Left ventricle myocardium inferior (tissue), 1 donor: ENCODE data around the gene ST6GALNAC3. TPM values are rescaled to one million over a fixed set of nuclear protein-coding genes. Genes with fewer than 3 reads are reported as not detected.

Source experiments
- DNase-seq: peaks from one replicate; pipeline ENCODE4 v3.0.0-alpha.2; 2020
- H3K27ac ChIP-seq: fragments of 200-600 bp; replicated peaks from 2 replicates; pipeline ENCODE4 v1.8.0; 2021
- H3K27me3 ChIP-seq: fragments of 200-600 bp; 2 replicates; pipeline ENCODE4 v1.8.0; 2021; ENCODE audit warnings: low read depth
- H3K36me3 ChIP-seq: fragments of 200-600 bp; 2 replicates; pipeline ENCODE4 v1.8.0; 2021
- H3K4me1 ChIP-seq: fragments of 200-600 bp; 2 replicates; pipeline ENCODE4 v1.8.0; 2021
- H3K4me3 ChIP-seq: fragments of 200-600 bp; 2 replicates; pipeline ENCODE4 v1.8.0; 2021; ENCODE audit warnings: mild to moderate bottlenecking, moderate library complexity
- H3K9me3 ChIP-seq: fragments of 200-600 bp; replicated peaks from 2 replicates; pipeline ENCODE4 v1.8.0; 2021
- CTCF ChIP-seq: fragments of 200-600 bp; IDR thresholded peaks from 2 replicates; pipeline ENCODE4 v1.8.0; 2021; ENCODE audit warnings: antibody characterized with exemption, mild to moderate bottlenecking, borderline replicate concordance
- intact Hi-C: fragments of 100-400 bp; cut with micrococcal nuclease; formaldehyde crosslinking; loops from one replicate; pipeline ENCODE4 v1.11.0; 2022
- total RNA-seq: library from RNA; stranded (reverse); fragmentation: NEBNext Ultra II Directional; extraction: Animal tissue kit (Norgen Biotek cat#: 25700); gene quantifications from one replicate; pipeline ENCODE4 v1.2.1, GENCODE V29; 2021
- donor health status: DM: no; HTN: yes; CAD: no; lungs with severe emphysema.

The ST6GALNAC3 gene
- total RNA-seq, 1 donor from 2014 or later: 4.5 TPM

GRCh38 chr1:76285578-76286135 is 211.1 kb downstream of the ST6GALNAC3 start:
- Histone ChIP-seq H3K27me3 (no peaks in the 10 kb centered on the region), H3K9me3 (no peaks in the 10 kb centered on the region), H3K4me1 (peaks cover 8% of the 10 kb centered on the region), H3K27ac (no peak overlapping the region), H3K36me3 (no peaks in the 10 kb centered on the region), H3K4me3 (no peak overlapping the region)
- intact Hi-C loops: no loop called here
- no peak for DNase-seq
- no peak for TF ChIP-seq CTCF

DNA sequence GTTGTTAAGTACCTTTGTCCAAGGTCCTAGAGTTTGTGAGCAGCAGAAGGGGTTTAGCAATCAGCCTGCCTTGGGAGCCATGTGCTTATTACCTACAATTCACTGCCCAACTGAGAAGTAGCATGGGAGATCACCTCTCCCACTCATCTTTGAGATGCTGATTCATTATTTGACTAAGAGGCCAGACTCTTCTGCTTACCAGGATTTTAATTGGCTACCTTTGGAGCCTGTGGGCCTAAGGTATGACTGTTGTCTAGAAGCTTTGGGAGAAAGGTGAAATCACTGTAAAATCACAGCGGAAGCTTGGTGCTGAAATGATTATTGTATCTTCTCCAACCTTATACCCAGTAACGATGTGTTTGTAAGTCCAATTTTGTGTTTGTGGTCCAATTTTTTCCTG is 213.4 kb downstream of the ST6GALNAC3 start:
- no peaks in the 10 kb centered on the region for H3K4me1 ChIP-seq
- intact Hi-C loops: no loop called here
- TF ChIP-seq CTCF: no peak
- no peaks in the 10 kb centered on the region for H3K27me3 ChIP-seq
- H3K36me3 ChIP-seq: no peaks in the 10 kb centered on the region
- no peak overlapping the region for H3K27ac ChIP-seq
- no peak for DNase-seq
- no peak overlapping the region for H3K4me3 ChIP-seq
- H3K9me3 ChIP-seq: no peaks in the 10 kb centered on the region

DNA sequence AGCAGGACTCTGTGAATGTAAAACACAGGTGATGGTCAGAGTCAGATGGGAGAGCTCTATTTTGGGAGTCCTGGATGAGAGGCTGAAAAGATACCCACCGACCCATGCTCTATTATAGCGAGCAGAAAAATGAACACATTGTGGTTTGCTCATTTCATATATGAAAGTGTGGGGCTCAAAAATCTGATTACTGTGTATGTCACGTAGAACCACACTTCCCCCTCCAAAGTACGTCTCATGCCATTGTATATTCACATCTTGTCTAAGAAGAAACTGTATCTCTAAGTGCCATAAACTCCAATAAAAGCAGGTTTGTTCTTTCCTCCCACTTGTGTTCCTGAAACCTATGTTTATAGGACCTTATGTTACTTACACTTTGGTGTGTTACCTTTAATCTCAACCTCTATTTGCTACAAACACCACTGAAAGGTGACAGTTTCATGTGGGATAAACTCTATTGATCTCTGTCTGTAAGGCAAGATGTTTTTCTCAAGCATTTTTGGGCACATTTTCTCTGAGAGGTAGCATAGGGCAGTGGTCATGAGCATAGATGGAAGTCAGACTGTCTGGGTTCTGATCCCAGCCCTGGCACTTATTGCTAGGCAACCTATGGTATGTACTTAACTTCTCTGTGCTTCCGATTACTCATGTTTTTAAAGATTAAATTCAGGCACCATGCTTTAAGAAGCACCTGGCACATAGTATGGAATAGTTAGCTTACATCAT is 214.4 kb downstream of the ST6GALNAC3 start:
- intact Hi-C loops: no loop called here
- Histone ChIP-seq H3K4me3 (no peak overlapping the region), H3K27me3 (no peaks in the 10 kb centered on the region), H3K4me1 (no peaks in the 10 kb centered on the region), H3K36me3 (no peaks in the 10 kb centered on the region), H3K9me3 (no peaks in the 10 kb centered on the region), H3K27ac (no peak overlapping the region)
- no peak for TF ChIP-seq CTCF
- no peak for DNase-seq

DNA sequence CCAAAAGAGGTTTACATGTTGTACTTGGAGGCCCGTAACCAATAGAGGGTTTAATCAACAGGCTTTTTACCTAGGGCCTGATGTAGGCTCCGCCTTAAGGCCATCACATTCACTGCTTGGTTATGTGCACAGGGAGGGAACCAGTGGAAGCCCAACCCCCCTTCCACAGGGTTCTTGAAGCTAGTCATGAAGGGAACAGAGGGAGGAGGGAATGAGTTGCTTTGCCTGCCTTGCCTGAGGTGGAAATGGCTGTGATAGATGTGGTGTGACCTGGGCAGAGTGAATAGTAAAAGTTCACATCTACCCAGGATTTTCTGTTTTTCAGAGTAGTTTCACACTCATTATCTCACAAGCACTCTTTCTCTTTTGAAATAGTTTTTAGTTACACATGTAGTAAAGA is 215.1 kb downstream of the ST6GALNAC3 start:
- no peak for TF ChIP-seq CTCF
- no peaks in the 10 kb centered on the region for H3K4me1 ChIP-seq
- H3K9me3 ChIP-seq: no peaks in the 10 kb centered on the region
- H3K27me3 ChIP-seq: no peaks in the 10 kb centered on the region
- no peak overlapping the region for H3K4me3 ChIP-seq
- no peak overlapping the region for H3K27ac ChIP-seq
- intact Hi-C loops: no loop called here
- H3K36me3 ChIP-seq: no peaks in the 10 kb centered on the region
- no peak for DNase-seq

GRCh38 chr1:76290271-76290670 is 215.7 kb downstream of the ST6GALNAC3 start:
- intact Hi-C loops: no loop called here

More at GRCh38 chr1:76290271-76290670, 215.7 kb downstream of the ST6GALNAC3 start:
- DNase-seq: no peak
- H3K27ac ChIP-seq: no peak overlapping the region
- no peak overlapping the region for H3K4me3 ChIP-seq
- no peaks in the 10 kb centered on the region for H3K9me3 ChIP-seq
- H3K4me1 ChIP-seq: no peaks in the 10 kb centered on the region
- no peaks in the 10 kb centered on the region for H3K36me3 ChIP-seq
- no peak for TF ChIP-seq CTCF
- H3K27me3 ChIP-seq: no peaks in the 10 kb centered on the region
